ENCODE data around the gene SAP25. TPM values are rescaled to one million over a fixed set of nuclear protein-coding genes. Genes with fewer than 3 reads are reported as not detected.

SAP25 gene
- polyA plus RNA-seq, 1 of the 3 experiments (the other 2 are of a cell fraction) = 1.2 TPM

DNA sequence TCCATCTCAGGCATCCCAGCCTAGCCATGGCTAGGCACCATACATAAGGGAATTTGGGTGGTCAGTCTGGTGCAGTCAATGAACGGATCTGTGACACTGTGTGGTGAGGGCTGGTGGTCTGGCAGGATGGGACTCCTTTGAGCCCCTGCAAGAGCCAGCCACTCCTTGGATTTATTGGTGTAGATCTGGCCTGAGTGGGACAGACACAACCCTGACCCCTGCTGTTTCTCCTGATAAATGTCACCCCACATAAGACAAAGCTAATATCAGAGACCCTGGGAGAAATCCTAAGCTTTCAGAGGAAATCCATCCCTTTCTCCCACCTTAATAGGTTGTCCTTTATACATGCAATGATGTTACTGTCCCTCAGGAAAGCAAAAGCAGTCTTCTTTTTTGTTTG, 14.7 kb upstream of the SAP25 start:
- Histone ChIP-seq H3K27ac (ENCODE audit: low read depth in 2 of 2, low read length in 1 of 2) (no peak overlapping the region), H2AFZ (ENCODE audit: low read depth) (no peak overlapping the region), H3K79me2 (ENCODE audit: insufficient read depth) (peaks cover 22% of the 10 kb centered on the region), H3K9ac (no peak overlapping the region), H4K20me1 (ENCODE audit: insufficient read depth) (peaks cover 17% of the 10 kb centered on the region), H3K9me2 (no peaks in the 10 kb centered on the region), H3K4me2 (no peak overlapping the region), H3K27me3 (ENCODE audit: insufficient read depth) (no peaks in the 10 kb centered on the region), H3K9me3 (no peaks in the 10 kb centered on the region), H3K4me3 (ENCODE audit: low read depth in 2 of 2, low read length in 1 of 2) (no peak overlapping the region), H3F3A (replicated peaks; ENCODE audit: insufficient read depth) (peaks cover 7% of the 10 kb centered on the region), H3K36me3 (replicated peaks in 1 of 2; ENCODE audit: control insufficient read depth in 1 of 2, insufficient read depth in 2 of 2, low read length in 1 of 2) (no peaks in the 10 kb centered on the region), H3K4me1 (ENCODE audit: control insufficient read depth in 1 of 2, insufficient read depth in 2 of 2, low read depth in 1 of 2, low read length in 1 of 2) (peaks cover 6 to 15% of the 10 kb centered on the region in 2 experiments; a peak in 2 of 4 replicates)
- TF ChIP-seq RAD21 (IDR thresholded peaks at IDR 0.05; ENCODE audit: low read length) (peak; percentile 68), SMC3 (IDR thresholded peaks at IDR 0.05; ENCODE audit: low read depth, low read length) (peak; percentile 66), POLR2AphosphoS5 (IDR thresholded peaks at IDR 0.05; ENCODE audit: low read depth, low read length) (no peak), PBX3 (IDR thresholded peaks at IDR 0.05) (no peak), FOSL2 (IDR thresholded peaks at IDR 0.05; ENCODE audit: borderline replicate concordance, low read depth) (no peak), FOXJ3 (CRISPR knock-in tag; IDR thresholded peaks at IDR 0.05) (no peak), EZH2phosphoT487 (IDR thresholded peaks at IDR 0.05; ENCODE audit: borderline replicate concordance, low read depth) (no peak), JUND (IDR thresholded peaks at IDR 0.05) (no peak), GATA2 (CRISPR knock-in tag; IDR thresholded peaks at IDR 0.05) (no peak), USF1 (IDR thresholded peaks at IDR 0.05; ENCODE audit: borderline replicate concordance, low read depth) (no peak), EP300 (IDR thresholded peaks at IDR 0.05; ENCODE audit: borderline replicate concordance in 1 of 2, low read depth in 1 of 2, low read length in 1 of 2) (no peak), YY1 (IDR thresholded peaks at IDR 0.05; ENCODE audit: low read depth) (no peak)
- TF ChIP-seq, protein P1, sequence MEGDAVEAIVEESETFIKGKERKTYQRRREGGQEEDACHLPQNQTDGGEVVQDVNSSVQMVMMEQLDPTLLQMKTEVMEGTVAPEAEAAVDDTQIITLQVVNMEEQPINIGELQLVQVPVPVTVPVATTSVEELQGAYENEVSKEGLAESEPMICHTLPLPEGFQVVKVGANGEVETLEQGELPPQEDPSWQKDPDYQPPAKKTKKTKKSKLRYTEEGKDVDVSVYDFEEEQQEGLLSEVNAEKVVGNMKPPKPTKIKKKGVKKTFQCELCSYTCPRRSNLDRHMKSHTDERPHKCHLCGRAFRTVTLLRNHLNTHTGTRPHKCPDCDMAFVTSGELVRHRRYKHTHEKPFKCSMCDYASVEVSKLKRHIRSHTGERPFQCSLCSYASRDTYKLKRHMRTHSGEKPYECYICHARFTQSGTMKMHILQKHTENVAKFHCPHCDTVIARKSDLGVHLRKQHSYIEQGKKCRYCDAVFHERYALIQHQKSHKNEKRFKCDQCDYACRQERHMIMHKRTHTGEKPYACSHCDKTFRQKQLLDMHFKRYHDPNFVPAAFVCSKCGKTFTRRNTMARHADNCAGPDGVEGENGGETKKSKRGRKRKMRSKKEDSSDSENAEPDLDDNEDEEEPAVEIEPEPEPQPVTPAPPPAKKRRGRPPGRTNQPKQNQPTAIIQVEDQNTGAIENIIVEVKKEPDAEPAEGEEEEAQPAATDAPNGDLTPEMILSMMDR (IDR thresholded peaks at IDR 0.05) = peak; percentile 62
- 71% methylated on average over 1 of the region's 1 CpG for WGBS (ENCODE audit: low lambda C conversion rate)
- CTCF ChIA-PET = interaction anchor here (0.5 to 11.9 kb wide), 27 partner anchors 9 to 159 kb away, joined by 3 to 149 read pairs (median 5); partner anchors contain the start of genes AGFG2, MEPCE, MOSPD3 and NYAP1
- POLR2A ChIA-PET = interaction anchor here (2.6 kb wide), 1 partner anchor 15 kb away, joined by 16 read pairs; the partner anchor contains the start of gene PCOLCE
- DNase-seq = peak; percentile 72

Data from SK-N-SH (cell line).